RWPE2 (cell line): ENCODE results near the gene FBXO42.

Source experiments
- ATAC-seq: fragments of 200-7000 bp; cut with Tn5 transposase; 3 replicates; pipeline ENCODE4 v1.9.1; 2021; ENCODE audit warnings: low read depth
- DNase-seq: peaks from one replicate; pipeline ENCODE4 v3.0.0-alpha.2; 2020; ENCODE audit warnings: low spot score
- H3K27ac ChIP-seq: fragments of 450-650 bp; 2 replicates; pipeline ENCODE4 v1.5.1; 2017; ENCODE audit warnings: mild to moderate bottlenecking; ENCODE audit not compliant: poor library complexity, severe bottlenecking
- H3K27me3 ChIP-seq: fragments of 250-450 bp; sonication (Bioruptor Pico); 2 replicates; pipeline ENCODE4 v1.5.1; 2021; ENCODE audit warnings: mild to moderate bottlenecking, moderate library complexity; ENCODE audit not compliant: insufficient read depth, poor library complexity, severe bottlenecking
- H3K36me3 ChIP-seq: fragments of 250-450 bp; sonication (Bioruptor Pico); 2 replicates; pipeline ENCODE4 v1.5.1; 2020; ENCODE audit warnings: low read depth, mild to moderate bottlenecking, moderate library complexity
- H3K4me1 ChIP-seq: fragments of 250-450 bp; sonication (Bioruptor Pico); 2 replicates; pipeline ENCODE4 v1.5.1; 2021; ENCODE audit warnings: mild to moderate bottlenecking, moderate library complexity; ENCODE audit not compliant: insufficient read depth, poor library complexity, severe bottlenecking
- H3K4me3 ChIP-seq: fragments of 250-450 bp; sonication (Bioruptor Pico); 2 replicates; pipeline ENCODE4 v1.5.1; 2021; ENCODE audit warnings: mild to moderate bottlenecking, moderate library complexity; ENCODE audit not compliant: severe bottlenecking
- H3K9me3 ChIP-seq: fragments of 250-450 bp; sonication (Bioruptor Pico); 2 replicates; pipeline ENCODE4 v1.5.1; 2021; ENCODE audit warnings: mild to moderate bottlenecking, moderate library complexity; ENCODE audit not compliant: severe bottlenecking
- TF ChIP-seq, protein P1 (sequence below): fragments of 450-650 bp; IDR thresholded peaks from one replicate; pipeline ENCODE4 v1.5.1; 2017; ENCODE audit warnings: mild to moderate bottlenecking, moderate library complexity; ENCODE audit not compliant: poor library complexity, severe bottlenecking

The FBXO42 gene

DNA sequence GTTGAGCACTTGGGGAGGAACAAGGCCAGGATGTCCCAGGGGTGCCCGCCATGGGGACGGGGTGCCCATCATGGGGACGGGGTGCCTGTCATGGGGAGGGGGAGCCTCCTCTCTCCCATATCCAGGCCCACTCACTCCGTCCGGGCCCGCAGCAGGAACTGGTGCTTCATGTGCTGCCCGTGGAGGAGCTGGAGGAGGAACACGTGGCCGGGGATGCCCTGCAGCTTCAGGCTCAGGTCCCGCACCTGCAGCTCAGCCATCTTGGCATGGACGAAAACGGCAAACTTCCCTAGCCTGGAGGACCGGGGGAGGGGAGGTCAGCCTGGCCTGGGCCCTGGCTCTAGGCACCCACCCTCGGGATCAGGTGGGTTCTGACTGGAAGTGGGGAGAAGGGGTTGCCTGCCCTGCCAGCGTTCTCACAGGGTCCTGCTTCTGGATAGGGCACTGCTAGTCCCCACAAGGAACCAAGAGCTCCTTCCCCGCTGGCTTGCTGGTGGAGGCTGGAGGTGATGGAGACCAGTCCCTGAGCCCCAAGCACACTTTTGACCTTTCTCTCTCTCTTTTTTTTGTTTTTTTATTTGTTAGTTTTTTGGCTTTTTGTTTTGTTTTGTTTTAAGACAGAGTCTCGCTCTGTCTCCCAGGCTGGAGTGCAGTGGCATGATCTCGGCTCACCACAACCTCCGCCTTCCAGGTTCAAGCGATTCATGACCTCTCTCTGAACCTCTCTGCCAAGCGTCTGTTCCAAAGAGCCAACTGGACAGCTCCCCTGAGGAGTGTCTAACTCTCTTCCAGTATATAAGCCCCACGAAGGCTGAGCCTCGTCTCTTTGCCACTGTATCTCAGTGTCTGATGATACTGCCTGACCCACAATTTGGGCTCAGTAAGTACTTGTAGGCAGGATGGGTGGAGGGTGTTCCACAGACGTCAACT, 149.7 kb downstream of the FBXO42 start:
- Histone ChIP-seq H3K9me3 (no peaks in the 10 kb centered on the region), H3K27me3 (no peaks in the 10 kb centered on the region), H3K36me3 (no peaks in the 10 kb centered on the region), H3K4me1 (no peaks in the 10 kb centered on the region), H3K27ac (no peak overlapping the region), H3K4me3 (no peak overlapping the region)
- no peak for ATAC-seq
- TF ChIP-seq, protein P1, sequence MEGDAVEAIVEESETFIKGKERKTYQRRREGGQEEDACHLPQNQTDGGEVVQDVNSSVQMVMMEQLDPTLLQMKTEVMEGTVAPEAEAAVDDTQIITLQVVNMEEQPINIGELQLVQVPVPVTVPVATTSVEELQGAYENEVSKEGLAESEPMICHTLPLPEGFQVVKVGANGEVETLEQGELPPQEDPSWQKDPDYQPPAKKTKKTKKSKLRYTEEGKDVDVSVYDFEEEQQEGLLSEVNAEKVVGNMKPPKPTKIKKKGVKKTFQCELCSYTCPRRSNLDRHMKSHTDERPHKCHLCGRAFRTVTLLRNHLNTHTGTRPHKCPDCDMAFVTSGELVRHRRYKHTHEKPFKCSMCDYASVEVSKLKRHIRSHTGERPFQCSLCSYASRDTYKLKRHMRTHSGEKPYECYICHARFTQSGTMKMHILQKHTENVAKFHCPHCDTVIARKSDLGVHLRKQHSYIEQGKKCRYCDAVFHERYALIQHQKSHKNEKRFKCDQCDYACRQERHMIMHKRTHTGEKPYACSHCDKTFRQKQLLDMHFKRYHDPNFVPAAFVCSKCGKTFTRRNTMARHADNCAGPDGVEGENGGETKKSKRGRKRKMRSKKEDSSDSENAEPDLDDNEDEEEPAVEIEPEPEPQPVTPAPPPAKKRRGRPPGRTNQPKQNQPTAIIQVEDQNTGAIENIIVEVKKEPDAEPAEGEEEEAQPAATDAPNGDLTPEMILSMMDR, result no peak
- no peak for DNase-seq

DNA sequence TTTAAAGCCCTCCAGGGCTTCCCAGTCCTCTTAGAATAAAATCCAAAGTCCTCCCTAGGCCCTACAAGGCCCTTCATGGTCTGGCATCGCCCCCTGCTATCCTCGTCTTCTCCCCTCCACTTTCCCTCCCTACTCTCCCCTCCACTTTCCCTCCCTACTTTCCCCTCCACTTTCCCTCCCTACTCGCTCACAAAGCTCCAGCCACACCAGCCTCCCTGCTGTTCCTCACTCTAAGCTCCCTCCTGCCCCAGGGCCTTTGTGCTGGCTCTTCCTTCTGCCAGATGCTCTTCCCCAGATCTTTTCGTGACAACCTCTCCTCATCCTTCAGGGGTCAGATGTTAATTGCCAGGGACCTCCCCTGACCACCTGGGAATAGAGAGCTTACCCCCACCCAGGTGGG, 152.6 kb downstream of the FBXO42 start:
- TF ChIP-seq, protein P1, result no peak
- no peaks in the 10 kb centered on the region for H3K9me3 ChIP-seq
- ATAC-seq (no peak), DNase-seq (no peak)
- H3K36me3 ChIP-seq, result no peaks in the 10 kb centered on the region
- no peaks in the 10 kb centered on the region for H3K27me3 ChIP-seq
- no peak overlapping the region for H3K27ac ChIP-seq
- no peaks in the 10 kb centered on the region for H3K4me1 ChIP-seq
- no peak overlapping the region for H3K4me3 ChIP-seq

DNA sequence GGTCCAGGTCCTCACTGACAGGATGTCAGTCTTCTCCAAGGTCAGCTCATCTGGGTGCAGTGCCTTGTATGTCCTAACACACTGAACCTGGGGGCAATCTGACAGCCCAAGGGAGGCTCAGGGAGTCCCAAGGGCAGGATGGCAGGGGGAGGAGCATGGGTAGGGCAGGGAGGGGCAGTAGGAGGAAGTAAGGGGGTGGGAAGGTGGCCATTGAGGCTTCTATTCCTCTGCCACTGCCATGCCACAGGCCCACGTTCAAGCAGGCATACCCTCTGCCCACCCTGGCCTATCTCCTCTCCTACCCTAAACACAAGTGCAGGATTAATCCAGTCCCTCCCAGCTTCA, 153.2 kb downstream of the FBXO42 start:
- Histone ChIP-seq H3K4me1 (no peaks in the 10 kb centered on the region), H3K27me3 (no peaks in the 10 kb centered on the region), H3K27ac (no peak overlapping the region), H3K36me3 (no peaks in the 10 kb centered on the region), H3K4me3 (no peak overlapping the region), H3K9me3 (no peaks in the 10 kb centered on the region)
- TF ChIP-seq, protein P1, result no peak
- DNase-seq (no peak), ATAC-seq (no peak)

DNA sequence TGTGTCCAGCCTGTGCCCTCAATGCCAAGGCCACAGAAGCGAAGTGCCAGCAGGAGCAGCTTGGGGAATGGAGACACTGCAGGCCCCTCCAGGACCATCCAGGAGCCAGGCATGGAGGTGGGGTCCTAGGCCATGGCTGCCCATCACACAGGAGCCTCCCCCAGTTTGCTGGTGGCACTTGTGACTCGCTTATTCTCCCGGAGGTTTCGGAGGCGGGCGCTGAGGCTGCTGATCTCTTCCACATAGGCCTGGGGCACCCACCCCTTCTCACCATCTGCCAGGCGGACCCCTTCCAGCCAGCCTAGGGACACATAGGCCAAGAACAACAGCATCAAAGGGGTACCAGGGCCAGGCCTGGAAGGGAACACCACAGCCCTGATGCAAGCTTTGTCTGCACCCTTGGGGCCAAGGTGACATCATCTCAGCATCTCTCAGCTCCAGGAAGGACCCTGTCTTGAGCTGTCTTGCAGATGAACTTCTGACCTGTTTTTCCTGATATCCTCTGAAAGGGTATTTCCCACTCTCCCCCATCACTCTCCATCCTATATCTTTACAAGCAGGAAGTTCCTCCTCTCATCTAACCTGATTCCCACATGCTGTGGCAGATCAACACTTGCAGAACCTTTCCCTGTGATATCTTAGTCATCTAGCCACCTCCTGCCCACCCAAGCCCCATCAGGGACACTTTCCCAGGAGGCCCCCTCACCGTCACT, 153.7 kb downstream of the FBXO42 start:
- H3K27ac ChIP-seq, result no peak overlapping the region
- H3K27me3 ChIP-seq, result no peaks in the 10 kb centered on the region
- no peaks in the 10 kb centered on the region for H3K9me3 ChIP-seq
- H3K4me1 ChIP-seq, result no peaks in the 10 kb centered on the region
- no peak overlapping the region for H3K4me3 ChIP-seq
- TF ChIP-seq, protein P1, result no peak
- no peaks in the 10 kb centered on the region for H3K36me3 ChIP-seq
- no peak for DNase-seq
- no peak for ATAC-seq
